CD4-positive, alpha-beta T cell treated with Interleukin-4 for 1 hour (primary cell): Measurements from ENCODE around the gene ELK3.

Source experiments
- DNase-seq, 2 donors: peaks; one replicate each; pipeline ENCODE4 v3.0.0-alpha.2; 2020 to 2022

Gene ELK3

DNA sequence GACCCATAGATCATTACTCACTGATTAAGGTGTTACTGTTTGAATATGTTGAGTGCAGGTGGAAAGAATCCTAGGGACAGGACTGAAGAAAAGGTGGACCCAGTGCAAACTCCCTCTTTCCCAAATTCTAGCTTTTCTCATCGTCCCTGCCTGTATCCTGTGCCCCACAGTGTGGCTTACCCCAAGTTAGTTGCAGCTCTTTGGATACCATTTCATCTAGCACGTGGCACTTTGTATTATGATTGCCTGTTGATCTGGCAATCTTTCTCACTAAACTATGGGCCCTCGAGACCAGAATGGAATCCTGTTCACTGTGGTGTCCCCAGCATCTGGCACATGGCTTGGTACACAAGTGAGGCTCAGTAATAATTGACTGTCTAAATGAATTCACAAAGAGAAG lies 66.5 kb downstream of the ELK3 start:
- no peak for DNase-seq

DNA sequence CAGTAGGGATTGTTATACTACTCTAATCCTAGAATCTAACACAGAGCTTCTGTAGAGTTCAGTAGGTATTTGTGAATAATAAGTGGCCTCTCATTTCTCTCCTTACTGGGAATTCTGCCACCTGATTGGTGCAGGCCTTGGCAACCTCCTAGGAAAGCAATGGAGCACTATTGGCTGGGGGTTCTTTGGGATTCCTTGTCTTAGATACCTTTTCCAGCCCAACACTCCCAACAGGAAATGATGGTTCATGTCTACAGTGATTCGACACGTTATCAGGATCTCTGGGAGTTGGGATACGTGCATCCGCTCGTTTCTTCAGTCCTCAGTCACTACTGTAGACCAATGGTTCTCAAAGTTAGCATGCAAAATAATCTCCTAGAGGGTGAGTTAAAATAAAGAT lies 67.4 kb downstream of the ELK3 start:
- no peak for DNase-seq

DNA sequence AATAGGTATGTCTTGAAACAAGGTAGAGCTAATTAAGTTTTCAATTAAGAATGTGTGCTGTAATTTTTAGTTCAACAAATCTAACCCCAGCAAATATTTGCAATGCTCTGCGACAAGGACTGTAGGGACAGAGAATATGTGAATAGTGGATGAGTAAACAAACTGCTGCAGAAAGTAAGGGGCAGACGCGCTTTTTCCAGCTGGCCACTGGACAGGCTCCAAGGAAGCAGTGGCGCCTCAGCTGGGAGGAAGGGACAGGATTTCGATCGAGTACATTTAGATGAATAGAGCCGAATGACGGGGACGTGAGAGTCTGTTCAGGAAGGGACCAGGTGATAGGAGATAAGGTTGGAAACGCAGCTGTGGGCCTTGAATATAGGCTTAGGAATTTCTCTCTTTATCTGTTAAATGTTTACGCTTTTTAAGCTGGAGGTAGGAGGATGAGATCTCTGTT lies 69.3 kb downstream of the ELK3 start:
- no peak for DNase-seq

DNA sequence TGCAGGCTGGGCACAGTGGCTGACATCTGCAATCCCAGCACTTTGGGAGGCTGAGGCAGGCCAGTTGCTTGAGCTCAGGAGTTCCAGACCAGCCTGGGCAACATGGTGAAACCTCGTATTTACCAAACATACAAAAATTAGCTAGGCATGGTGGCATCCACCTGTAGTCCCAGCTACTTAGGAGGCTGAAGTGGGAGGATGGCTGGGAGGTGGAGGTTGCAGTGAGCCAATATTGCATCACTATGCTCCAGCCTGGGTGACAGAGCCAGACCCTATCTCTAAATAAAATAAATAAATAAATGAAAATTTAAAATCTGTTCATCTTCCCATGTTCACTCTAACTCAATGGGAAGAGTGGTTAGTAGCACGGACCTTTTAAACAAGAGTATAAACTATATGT lies 71.2 kb downstream of the ELK3 start:
- DNase-seq = no peak

DNA sequence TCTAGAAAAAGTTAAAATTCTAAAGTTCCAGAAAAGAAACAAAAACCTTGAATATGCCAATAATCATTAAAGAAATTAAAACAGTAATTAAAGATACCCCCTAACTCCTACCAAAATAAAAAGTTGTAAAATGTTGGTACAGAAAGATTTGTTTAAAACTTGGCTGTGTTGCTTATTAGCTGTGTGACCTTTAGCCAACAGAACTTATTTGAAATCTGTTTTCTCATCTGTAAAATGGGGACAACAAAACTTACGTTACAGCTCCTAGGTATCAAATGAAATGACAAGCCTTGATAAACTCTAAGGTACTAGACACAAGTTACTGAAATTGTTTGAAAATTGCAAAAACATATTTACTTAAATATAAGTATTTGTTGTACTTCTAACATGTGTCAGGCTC lies 71.7 kb downstream of the ELK3 start:
- DNase-seq = no peak

DNA sequence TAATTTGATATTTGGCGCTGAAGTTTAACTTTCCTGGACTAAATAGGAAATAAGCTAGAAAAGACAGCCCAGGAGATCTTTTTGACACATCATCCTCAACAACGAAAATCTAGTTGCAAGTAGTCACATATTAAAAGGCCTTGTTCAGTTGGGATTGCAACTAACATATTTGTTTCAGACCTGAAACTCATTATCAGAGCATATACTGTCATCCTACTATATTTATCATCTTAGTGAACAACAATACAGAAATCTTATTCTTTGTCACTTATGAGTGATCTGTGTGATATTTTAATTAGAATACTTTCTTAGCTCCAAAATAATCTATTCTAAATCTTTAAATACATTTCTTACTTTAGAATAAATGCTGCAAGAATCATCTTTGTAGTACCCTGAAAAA lies 72.1 kb downstream of the ELK3 start:
- DNase-seq = no peak

DNA sequence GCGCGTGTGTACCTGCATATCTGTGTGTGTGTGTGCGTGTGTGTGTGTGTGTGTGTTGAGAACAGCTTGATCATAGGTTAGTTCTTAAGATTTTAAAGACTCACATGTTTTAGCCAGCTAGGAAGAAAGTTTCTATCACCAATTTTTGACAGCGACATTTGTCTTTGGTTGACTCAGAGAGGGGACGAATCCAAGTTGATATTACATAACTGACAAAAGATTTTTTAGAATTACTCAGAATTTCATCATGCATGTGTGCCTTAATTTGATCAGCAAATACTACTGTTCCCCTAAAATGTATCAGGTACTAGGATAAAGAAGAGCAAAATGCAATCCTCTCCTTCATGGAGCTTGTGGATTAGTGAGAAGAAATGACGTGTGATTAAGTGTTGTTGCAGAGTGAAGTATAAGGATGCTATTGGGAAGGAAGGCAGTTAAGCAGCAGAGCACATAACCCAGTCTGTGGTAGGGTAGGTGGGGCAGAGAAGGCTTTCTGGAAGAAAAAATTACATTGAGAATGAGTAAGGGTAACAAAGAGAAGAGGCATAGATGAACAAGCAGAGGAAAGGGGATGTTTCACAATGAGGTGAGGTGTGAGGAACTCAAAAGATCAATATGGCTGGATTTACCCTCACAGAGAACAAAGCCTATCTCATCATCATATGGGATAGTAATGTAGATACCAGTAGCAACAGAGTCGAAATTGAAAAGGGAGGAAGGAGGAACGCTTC lies 77.5 kb downstream of the ELK3 start:
- no peak for DNase-seq

DNA sequence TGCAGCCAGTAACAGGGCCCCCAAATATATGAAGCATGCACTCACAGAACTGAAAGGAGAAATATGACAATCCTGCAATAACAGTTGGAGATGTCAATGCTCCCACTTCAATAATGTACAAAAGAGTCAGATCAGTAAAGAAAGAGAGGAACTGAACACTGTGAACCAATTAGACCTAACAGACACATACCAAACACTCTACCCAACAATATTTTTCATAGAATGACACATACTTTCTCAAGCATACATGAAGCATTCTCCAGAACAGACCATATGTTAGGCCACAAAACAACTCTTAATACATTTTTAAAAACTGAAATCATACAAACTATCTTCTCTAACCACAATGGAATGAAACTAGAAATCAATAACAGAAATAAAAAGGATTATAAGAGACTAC lies 80.2 kb downstream of the ELK3 start:
- DNase-seq = no peak

DNA sequence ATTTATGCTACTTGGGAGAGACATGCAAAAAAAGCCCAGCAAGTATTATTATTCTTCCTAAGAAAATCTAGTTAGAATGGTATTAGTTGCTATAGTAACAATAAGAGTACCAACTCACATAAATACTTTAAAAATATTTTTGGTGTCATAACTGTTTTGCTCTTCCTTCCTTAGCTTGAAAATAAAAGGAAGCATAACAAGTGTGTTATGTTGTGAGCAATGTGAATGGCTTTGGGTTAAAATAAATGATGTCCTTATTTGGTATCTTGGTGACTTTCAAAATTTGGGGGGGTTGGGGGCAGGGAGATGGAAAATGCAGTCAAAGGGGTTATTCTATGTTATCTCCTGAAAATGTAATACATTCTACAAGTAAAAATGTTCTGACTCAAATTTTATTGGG lies 91.0 kb downstream of the ELK3 start:
- no peak for DNase-seq

DNA sequence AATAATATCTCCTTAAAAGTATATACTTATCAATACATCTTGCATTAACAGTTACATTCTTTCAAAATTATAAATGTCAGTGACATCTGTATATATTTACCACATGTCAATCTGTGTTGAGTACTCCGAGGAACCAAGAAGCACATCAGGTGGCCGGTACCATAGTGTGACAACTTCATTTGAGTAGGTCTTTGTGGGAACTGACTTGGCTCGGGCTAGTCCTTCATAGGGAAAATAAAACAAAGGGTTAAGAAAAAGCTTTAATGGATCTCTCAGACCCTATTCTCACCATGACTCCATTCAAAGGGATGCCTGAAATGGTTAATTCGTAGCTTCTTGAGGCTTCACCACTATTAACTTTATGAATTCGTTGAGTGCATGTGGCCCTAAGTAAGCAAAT lies 94.9 kb downstream of the ELK3 start:
- DNase-seq = no peak

DNA sequence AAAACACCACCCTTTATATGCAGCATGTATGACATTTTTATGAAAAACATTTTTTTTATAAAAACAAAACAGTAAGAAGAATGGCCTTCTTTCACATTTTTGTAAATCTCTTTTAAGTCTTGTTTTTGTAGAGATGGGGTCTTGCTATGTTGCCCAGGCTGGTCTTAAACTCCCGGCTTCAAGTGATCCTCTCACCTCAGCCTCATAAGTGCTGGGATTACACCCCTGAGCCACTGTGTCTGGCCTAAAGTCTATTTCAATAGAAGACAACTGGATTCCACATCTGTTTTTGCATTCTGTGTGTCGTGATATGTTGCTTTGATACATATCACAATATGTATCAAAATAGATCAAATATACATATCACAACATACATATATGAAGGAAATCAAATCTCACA lies 98.9 kb downstream of the ELK3 start:
- DNase-seq = no peak

DNA sequence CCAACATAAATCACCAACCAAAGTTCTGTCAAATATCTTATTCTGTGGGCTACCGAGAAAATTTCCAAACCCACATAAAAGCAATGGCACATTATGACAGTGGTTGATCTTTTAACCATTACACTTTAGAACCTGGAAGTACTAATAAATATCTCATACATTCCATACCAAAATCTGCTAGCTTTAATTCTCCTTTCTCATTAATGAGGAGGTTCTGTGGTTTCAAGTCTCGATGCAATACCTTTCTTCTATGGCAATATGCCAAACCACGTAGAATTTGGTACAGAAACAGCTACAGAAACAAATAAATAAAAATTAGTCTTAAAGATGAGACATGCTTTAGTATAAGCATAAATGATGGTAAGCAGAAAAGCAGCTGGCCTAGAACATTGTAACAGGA lies 100.7 kb downstream of the ELK3 start:
- peak in 1 of 2 donors; percentile 51 for DNase-seq

DNA sequence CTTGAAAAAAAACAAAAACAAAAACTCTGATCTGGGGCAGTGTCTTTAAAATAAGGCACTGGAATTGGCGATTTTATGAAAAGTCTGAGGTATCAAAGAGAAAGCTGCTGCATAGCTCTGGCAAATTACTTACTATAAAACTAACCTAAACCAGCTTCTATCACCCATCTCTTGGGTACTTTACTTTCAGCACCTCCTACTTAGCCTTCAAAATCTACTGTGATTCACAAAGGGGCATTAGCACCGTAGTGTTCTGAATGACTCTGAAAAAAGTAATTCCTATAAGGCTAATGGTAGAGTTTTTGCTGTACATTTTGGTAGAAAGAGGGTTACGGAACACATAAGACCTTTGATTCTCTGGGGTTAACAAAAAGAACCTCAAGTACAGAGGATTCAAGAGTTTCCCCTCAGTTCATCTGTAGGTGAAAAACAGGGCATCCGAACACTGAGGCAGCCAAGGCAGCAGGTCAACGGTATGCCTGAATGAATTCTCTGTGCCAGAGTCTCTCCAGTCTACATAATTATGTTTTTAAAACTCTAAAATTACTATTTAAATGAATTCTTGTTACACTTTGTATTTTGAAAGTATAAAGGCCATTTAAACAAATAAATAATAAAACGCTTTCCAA lies 101.5 kb downstream of the ELK3 start:
- no peak for DNase-seq

DNA sequence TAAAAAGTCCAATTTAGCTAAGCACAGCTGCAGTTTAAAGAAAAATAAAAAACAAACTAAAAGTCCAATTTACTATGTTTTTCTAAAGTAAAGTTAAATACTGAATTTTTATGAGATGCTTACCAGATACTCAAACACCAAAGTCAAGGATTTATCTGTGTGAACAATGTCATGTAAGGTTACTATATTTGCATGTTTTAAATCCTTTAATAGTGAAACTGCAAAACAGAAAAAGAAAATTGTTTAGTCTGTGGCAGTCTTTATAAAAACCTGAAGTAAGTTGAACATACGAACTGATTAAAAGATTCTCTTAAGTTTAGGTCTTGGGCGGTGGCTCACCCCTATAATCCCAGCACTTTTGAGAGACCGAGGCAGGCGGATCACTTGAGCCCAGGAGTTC lies 103.3 kb downstream of the ELK3 start:
- DNase-seq = no peak

DNA sequence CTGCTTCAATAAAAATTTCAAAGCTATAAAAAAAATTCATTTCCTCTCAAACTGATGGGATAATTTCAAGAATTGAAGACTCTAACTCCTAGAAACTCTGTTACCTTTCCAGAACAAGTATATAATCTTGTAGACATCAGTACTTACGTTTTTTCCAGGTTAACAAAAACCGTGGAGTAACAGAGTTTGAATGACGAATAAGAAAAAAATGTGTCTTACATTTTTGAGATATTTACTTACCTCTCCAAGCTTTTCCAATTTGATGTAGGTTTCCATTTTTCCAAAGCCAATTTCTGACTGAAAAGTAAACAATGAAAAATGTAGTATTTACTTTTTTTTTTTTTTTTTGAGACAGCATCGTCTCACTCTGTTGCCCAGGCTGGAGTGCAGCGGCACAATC lies 105.9 kb downstream of the ELK3 start:
- no peak for DNase-seq

DNA sequence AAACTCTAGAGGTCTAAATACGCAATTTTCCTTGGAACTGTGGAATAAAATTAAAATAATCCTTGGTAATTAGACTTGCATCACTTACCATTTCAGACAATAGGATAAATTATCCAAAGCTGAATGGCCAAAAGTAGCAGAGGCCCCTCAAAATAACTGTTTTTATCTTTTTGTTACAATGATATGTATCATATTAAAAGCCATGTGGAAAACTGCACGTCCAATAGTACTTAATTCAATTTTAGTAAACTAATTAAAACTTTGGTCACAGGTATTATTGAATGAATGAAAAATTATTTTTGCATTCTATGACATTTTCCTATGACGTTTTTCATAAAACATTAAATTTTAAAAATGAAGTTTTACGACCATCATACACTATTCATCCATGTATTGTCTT lies 107.6 kb downstream of the ELK3 start:
- no peak for DNase-seq

DNA sequence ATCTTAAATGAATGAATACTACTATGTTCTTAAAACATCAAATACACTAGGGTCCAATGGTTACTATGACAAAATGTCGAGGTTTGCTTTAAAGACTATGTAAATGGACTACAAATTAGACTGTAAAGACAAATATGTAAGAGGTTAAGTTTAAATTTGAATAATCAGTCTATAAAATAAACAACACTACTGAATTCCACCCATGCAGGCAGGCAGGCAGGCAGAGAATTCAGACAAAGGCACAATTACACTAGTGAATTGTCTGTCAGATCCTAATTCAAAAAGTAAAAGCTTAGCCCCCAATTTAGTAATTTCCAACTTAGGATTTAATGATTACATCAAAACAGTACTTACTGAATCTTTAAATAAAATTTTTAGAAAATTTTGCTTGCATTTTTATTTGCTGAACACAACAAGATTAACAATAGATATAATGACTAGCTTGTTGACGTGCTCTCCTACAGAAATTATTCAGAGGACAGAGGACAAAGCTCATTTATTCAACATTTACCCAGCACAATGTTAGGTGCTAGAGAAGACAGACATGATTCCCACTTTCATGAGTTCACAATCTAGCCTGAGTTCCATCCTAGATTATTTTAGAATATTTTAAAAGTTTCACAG lies 108.6 kb downstream of the ELK3 start:
- no peak for DNase-seq

DNA sequence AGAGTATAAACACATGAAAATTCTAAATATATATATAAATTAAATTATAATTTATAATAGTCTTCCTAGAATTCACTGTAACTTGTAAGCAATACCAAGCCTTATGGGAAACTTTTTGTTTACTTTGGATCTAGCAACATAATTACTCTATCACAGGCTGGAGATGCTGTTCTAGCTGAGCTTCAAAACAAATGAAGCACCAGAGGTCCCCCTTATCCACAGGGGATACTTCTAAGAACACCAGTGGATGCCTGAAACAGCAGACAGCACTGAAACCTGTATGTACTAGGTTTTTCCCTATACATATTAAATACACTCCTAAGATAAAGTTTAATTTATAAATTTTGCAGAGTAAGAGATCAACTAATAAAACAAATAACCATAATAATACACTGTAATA lies 109.5 kb downstream of the ELK3 start:
- DNase-seq = no peak

DNA sequence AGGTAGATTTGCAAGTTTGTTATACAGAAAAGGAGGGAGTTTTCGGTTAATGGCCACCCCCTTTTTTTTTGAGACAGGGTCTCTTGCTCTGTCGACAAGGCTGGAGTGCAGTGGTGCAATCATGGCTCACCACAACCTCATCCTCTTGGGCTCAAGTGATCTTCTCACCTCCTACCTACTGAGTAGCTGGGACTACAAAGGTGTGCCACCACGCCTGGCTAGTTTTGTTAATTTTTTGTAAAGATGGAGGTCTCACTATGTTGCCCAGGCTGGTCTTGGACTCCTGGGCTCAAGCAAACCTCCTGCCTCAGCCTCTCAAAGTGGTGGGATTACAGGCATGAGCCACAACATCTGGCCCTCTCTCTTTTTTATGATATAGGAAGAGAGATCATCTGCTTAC lies 111.5 kb downstream of the ELK3 start:
- DNase-seq = no peak

DNA sequence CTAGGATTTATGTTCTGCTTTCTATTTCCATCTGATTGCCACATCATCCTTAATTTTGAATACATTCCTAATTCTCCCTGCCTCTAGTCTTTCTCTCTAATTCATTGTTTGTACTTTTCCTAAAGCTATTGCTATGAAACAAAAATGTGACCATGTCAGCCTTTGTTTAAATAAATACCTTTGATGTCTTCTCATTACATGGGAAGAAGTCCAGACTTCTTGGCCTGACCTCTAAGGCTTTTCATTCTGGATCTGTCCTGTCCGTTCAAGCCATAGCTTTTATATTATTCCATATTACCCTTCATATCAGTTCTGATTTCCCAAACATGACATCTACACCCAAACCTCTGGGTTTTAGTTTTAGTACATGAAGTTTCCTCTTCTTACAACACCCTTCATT lies 114.7 kb downstream of the ELK3 start:
- no peak for DNase-seq

DNA sequence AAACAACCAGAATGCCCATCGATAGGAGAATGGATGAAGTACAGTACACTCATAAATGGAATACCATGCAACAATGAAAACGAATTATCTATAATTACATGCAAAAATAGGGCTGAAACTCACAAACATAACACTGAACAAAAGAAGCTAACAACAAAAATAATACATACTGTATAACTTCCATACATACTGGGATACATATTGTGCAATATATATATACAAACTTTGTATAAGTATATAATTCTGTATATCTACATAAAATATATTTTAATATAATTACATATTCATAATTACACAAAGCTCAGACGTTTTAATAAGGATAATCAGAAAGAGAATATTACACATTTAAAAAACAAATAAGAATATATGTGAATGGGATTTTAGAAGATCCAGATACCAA lies 115.9 kb downstream of the ELK3 start:
- no peak for DNase-seq

DNA sequence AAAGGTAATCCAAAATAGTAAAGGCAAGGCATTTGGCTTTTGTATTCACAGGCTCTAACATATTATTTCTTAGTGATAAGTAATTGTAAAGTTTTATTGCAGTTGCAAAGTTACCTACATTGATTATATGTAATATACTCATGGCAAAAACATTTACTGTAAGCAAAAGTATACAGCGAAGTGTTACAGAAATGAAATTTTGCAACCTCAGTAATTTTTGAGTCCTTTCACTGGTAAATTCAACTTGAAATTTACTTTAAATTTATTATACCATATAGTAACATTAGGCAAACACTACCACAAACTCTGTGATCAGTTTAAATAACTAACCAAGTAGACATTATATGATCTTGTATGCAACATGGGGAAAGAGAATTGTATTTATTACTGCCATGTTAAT lies 117.0 kb downstream of the ELK3 start:
- DNase-seq = no peak

DNA sequence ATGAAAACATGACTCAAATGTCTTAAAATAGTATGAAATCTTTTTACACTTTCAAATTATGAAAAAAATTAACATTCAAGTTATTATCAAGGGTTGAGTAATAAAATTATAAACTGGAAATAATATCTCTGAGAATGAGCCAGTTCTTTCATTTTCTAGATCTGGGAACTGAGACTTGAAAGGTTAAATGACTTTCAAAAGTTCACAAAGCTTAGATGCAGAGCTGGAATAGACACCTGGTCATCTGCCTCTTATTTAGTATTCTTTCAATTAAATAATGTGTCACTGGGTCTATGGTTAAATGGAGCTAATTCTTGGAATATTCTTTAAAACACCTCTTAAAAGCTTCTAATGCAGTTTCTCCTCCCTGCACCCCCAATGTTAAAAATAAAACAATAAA lies 119.4 kb downstream of the ELK3 start:
- DNase-seq = no peak

DNA sequence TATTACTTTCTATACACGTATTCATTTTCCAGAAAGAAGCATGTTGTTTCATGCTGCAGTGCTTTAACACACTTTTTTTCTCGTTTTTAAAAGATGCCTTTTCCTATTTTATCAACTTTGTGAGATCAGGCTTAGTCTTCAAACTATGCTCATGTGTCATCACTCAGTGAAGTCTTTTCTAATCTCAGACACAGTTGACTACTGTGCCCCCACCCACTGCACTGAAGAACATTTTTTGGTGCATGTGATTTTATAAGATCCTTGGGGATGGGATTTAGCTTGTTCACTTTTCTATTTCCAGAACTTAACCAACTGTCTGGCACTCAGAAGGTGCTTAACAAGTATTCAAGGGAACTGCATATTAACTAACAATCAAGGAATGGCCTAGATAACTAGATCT lies 120.5 kb downstream of the ELK3 start:
- no peak for DNase-seq
